Calu3 (cell line): Measurements from ENCODE around the gene COL20A1. TPM values are rescaled to one million over a fixed set of nuclear protein-coding genes. Genes with fewer than 3 reads are reported as not detected.

ENCODE experiments used
- BruUV-seq: library from RNA; stranded (reverse); fragments of 400-500 nt; replicated peaks from 2 replicates; lab custom pipeline; 2021; lab: Mats Ljungman, UMichigan
- CTCF ChIA-PET: fragments of 300-600 bp; sonication (Branson Sonifier 250); formaldehyde crosslinking; loops from one replicate; lab custom pipeline; 2022; ENCODE audit warnings: antibody characterized with exemption; lab: Charles Lee
- DNase-seq: peaks from one replicate; pipeline ENCODE4 v3.0.0; 2022
- H3K27ac Mint-ChIP-seq: one replicate; pipeline ENCODE4 v1.8.0; 2022; ENCODE audit warnings: mixed read lengths; ENCODE audit not compliant: unreplicated experiment
- H3K27me3 Mint-ChIP-seq: one replicate; pipeline ENCODE4 v1.8.0; 2022; ENCODE audit warnings: mixed read lengths; ENCODE audit not compliant: unreplicated experiment
- H3K36me3 Mint-ChIP-seq: one replicate; pipeline ENCODE4 v1.8.0; 2022; ENCODE audit warnings: mild to moderate bottlenecking, moderate library complexity, mixed read lengths; ENCODE audit not compliant: insufficient read depth, unreplicated experiment
- H3K4me1 Mint-ChIP-seq: one replicate; pipeline ENCODE4 v1.8.0; 2022; ENCODE audit warnings: mild to moderate bottlenecking, low read depth, mixed read lengths; ENCODE audit not compliant: unreplicated experiment
- H3K4me3 Mint-ChIP-seq: one replicate; pipeline ENCODE4 v1.8.0; 2022; ENCODE audit warnings: mild to moderate bottlenecking, low read depth, moderate library complexity, mixed read lengths; ENCODE audit not compliant: unreplicated experiment
- H3K9me3 Mint-ChIP-seq: one replicate; pipeline ENCODE4 v1.8.0; 2022; ENCODE audit warnings: low read depth, mixed read lengths; ENCODE audit not compliant: unreplicated experiment
- CTCF ChIP-seq: fragments of 200-600 bp; IDR thresholded peaks from one replicate; pipeline ENCODE4 v1.8.0; 2022; ENCODE audit warnings: antibody characterized with exemption; ENCODE audit not compliant: unreplicated experiment
- intact Hi-C: fragments of 100-400 bp; cut with micrococcal nuclease; formaldehyde crosslinking; loops from one replicate; pipeline ENCODE4 v1.10.0; 2022; ENCODE audit not compliant: unreplicated experiment
- total RNA-seq: library from RNA; stranded (reverse); gene quantifications from 2 replicates; pipeline ENCODE4 v1.2.3, GENCODE V29; 2022

COL20A1 gene
- total RNA-seq, 1 experiment from 2014 or later, result not detected

GRCh38 chr20:63367446-63368055, 74.6 kb downstream of the COL20A1 start:
- DNase-seq, result no peak
- peaks cover 100% of the 10 kb centered on the region for H3K27me3 Mint-ChIP-seq
- intact Hi-C loops, result no loop called here
- H3K4me3 Mint-ChIP-seq, result no peak overlapping the region
- H3K9me3 Mint-ChIP-seq, result no peaks in the 10 kb centered on the region
- CTCF ChIA-PET, result interaction anchor here (0.9 kb wide), 1 partner anchor 10 kb away, joined by 3 read pairs; no protein-coding TSS in a partner anchor
- H3K36me3 Mint-ChIP-seq, result no peaks in the 10 kb centered on the region
- H3K4me1 Mint-ChIP-seq, result no peaks in the 10 kb centered on the region
- no peak for TF ChIP-seq CTCF
- no TSS peak for BruUV-seq
- H3K27ac Mint-ChIP-seq, result no peak overlapping the region

GRCh38 chr20:63368151-63368550, 75.2 kb downstream of the COL20A1 start:
- intact Hi-C loops, result no loop called here
- Mint-ChIP-seq H3K4me3 (no peak overlapping the region), H3K36me3 (no peaks in the 10 kb centered on the region), H3K9me3 (no peaks in the 10 kb centered on the region), H3K27me3 (peaks cover 100% of the 10 kb centered on the region), H3K4me1 (no peaks in the 10 kb centered on the region), H3K27ac (no peak overlapping the region)
- BruUV-seq, result no TSS peak
- TF ChIP-seq CTCF, result no peak
- DNase-seq, result no peak
- CTCF ChIA-PET, result interaction anchor here (0.9 kb wide), 1 partner anchor 9 kb away, joined by 3 read pairs; no protein-coding TSS in a partner anchor

- Mint-ChIP-seq H3K4me3 (no peak overlapping the region), H3K27ac (no peak overlapping the region), H3K36me3 (no peaks in the 10 kb centered on the region), H3K4me1 (no peaks in the 10 kb centered on the region), H3K27me3 (peaks cover 100% of the 10 kb centered on the region), H3K9me3 (no peaks in the 10 kb centered on the region)
- no peak for TF ChIP-seq CTCF
- no TSS peak for BruUV-seq
- intact Hi-C loops, result no loop called here
- no peak for DNase-seq
- CTCF ChIA-PET, result no interaction called here
These were observed 76.1 kb downstream of the COL20A1 start for GRCh38 chr20:63369024-63369530.

- CTCF ChIA-PET, result interaction anchor here (1.2 kb wide), 1 partner anchor 60 kb away, joined by 5 read pairs; no protein-coding TSS in a partner anchor
- peaks cover 100% of the 10 kb centered on the region for H3K27me3 Mint-ChIP-seq
- H3K27ac Mint-ChIP-seq, result no peak overlapping the region
These were observed 77.0 kb downstream of the COL20A1 start for GRCh38 chr20:63369724-63370617.

More at GRCh38 chr20:63369724-63370617, 77.0 kb downstream of the COL20A1 start:
- H3K4me3 Mint-ChIP-seq, result no peak overlapping the region
- no peaks in the 10 kb centered on the region for H3K9me3 Mint-ChIP-seq
- no peaks in the 10 kb centered on the region for H3K36me3 Mint-ChIP-seq
- intact Hi-C loops, result no loop called here
- no TSS peak for BruUV-seq
- no peaks in the 10 kb centered on the region for H3K4me1 Mint-ChIP-seq
- DNase-seq, result no peak
- TF ChIP-seq CTCF, result no peak
